ENCODE results near the gene GLIPR1L1. TPM values are rescaled to one million over a fixed set of nuclear protein-coding genes. Genes with fewer than 3 reads are reported as not detected.

GLIPR1L1 gene
- total RNA-seq, 1 experiment from 2014 or later, result not detected

GRCh38 chr12:75407683-75408082 is 73.2 kb downstream of the GLIPR1L1 start:
- BruUV-seq (replicated peaks), result no TSS peak
- no peak for DNase-seq (ENCODE audit: unreplicated experiment)
- intact Hi-C loops (cut with micrococcal nuclease), result no loop called here
- no peak overlapping the region for H3K27ac Mint-ChIP-seq (ENCODE audit: low read depth, unreplicated experiment)
- ChIA-PET POLR2A (interaction anchor here (0.7 to 1.6 kb wide), 2 partner anchors 16 to 70 kb away, joined by 5 read pairs; partner anchors contain the start of gene GLIPR1L2), CTCF (interaction anchor here (1.7 kb wide), 1 partner anchor 16 kb away, joined by 8 read pairs; the partner anchor contains the start of gene GLIPR1L2)
- H3K9me3 Mint-ChIP-seq (ENCODE audit: unreplicated experiment), result peaks cover 8% of the 10 kb centered on the region
- no peaks in the 10 kb centered on the region for H3K27me3 Mint-ChIP-seq (ENCODE audit: insufficient read depth, unreplicated experiment)
- no peaks in the 10 kb centered on the region for H3K4me1 Mint-ChIP-seq (ENCODE audit: insufficient read depth, unreplicated experiment)
- TF ChIP-seq, protein P1, sequence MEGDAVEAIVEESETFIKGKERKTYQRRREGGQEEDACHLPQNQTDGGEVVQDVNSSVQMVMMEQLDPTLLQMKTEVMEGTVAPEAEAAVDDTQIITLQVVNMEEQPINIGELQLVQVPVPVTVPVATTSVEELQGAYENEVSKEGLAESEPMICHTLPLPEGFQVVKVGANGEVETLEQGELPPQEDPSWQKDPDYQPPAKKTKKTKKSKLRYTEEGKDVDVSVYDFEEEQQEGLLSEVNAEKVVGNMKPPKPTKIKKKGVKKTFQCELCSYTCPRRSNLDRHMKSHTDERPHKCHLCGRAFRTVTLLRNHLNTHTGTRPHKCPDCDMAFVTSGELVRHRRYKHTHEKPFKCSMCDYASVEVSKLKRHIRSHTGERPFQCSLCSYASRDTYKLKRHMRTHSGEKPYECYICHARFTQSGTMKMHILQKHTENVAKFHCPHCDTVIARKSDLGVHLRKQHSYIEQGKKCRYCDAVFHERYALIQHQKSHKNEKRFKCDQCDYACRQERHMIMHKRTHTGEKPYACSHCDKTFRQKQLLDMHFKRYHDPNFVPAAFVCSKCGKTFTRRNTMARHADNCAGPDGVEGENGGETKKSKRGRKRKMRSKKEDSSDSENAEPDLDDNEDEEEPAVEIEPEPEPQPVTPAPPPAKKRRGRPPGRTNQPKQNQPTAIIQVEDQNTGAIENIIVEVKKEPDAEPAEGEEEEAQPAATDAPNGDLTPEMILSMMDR (IDR thresholded peaks at IDR 0.05; ENCODE audit: unreplicated experiment), result no peak
- H3K4me3 Mint-ChIP-seq (ENCODE audit: unreplicated experiment), result no peak overlapping the region
- H3K36me3 Mint-ChIP-seq (ENCODE audit: insufficient read depth, unreplicated experiment), result no peaks in the 10 kb centered on the region

- TF ChIP-seq, protein P1 (IDR thresholded peaks at IDR 0.05; ENCODE audit: unreplicated experiment), result no peak
- CTCF ChIA-PET, result no interaction called here
- no peaks in the 10 kb centered on the region for H3K36me3 Mint-ChIP-seq (ENCODE audit: insufficient read depth, unreplicated experiment)
- intact Hi-C loops (cut with micrococcal nuclease), result no loop called here
- H3K27me3 Mint-ChIP-seq (ENCODE audit: insufficient read depth, unreplicated experiment), result no peaks in the 10 kb centered on the region
- peaks cover 7% of the 10 kb centered on the region for H3K9me3 Mint-ChIP-seq (ENCODE audit: unreplicated experiment)
- H3K4me1 Mint-ChIP-seq (ENCODE audit: insufficient read depth, unreplicated experiment), result no peaks in the 10 kb centered on the region
- DNase-seq (ENCODE audit: unreplicated experiment), result no peak
- no peak overlapping the region for H3K27ac Mint-ChIP-seq (ENCODE audit: low read depth, unreplicated experiment)
- POLR2A ChIA-PET, result interaction anchor here (0.7 kb wide), 1 partner anchor 560 kb away, joined by 3 read pairs; no protein-coding TSS in a partner anchor
- BruUV-seq (replicated peaks), result no TSS peak
- no peak overlapping the region for H3K4me3 Mint-ChIP-seq (ENCODE audit: unreplicated experiment)
Measured at GRCh38 chr12:75409830-75410229, 75.4 kb downstream of the GLIPR1L1 start.

GRCh38 chr12:75414671-75415070 is 80.2 kb downstream of the GLIPR1L1 start:
- peaks cover 7% of the 10 kb centered on the region for H3K9me3 Mint-ChIP-seq (ENCODE audit: unreplicated experiment)
- TF ChIP-seq, protein P1 (IDR thresholded peaks at IDR 0.05; ENCODE audit: unreplicated experiment), result no peak
- ChIA-PET CTCF (interaction anchor here (0.6 to 1.6 kb wide), 2 partner anchors 23 to 105 kb away, joined by 3 to 5 read pairs; partner anchors contain the start of gene GLIPR1L2), POLR2A (no interaction called here)
- DNase-seq (ENCODE audit: unreplicated experiment), result no peak
- no TSS peak for BruUV-seq (replicated peaks)
- intact Hi-C loops (cut with micrococcal nuclease), result no loop called here
- H3K27me3 Mint-ChIP-seq (ENCODE audit: insufficient read depth, unreplicated experiment), result no peaks in the 10 kb centered on the region
- no peaks in the 10 kb centered on the region for H3K36me3 Mint-ChIP-seq (ENCODE audit: insufficient read depth, unreplicated experiment)
- H3K4me3 Mint-ChIP-seq (ENCODE audit: unreplicated experiment), result no peak overlapping the region
- H3K4me1 Mint-ChIP-seq (ENCODE audit: insufficient read depth, unreplicated experiment), result no peaks in the 10 kb centered on the region
- no peak overlapping the region for H3K27ac Mint-ChIP-seq (ENCODE audit: low read depth, unreplicated experiment)

DNA sequence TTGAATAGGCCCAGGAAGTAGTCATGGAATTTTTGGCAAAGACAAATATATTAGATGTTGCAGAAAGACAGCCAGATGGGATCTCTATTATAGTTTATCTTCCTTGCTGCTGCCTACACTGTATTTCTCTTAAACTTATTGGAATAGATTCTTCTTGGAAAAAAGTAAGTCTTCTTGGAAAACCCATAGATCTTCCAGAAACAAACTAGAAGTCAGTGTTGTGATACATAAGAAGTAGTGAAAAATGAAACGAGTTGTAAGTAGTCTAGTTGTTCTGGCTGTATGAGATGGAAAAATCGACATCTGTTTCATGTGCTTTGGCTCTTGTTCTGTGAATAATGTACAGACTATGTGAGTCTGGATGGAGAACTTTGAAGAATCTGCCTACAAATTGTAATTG is 85.4 kb downstream of the GLIPR1L1 start:
- ChIA-PET POLR2A (no interaction called here), CTCF (interaction anchor here (1.1 kb wide), 1 partner anchor 18 kb away, joined by 3 read pairs; no protein-coding TSS in a partner anchor)
- Mint-ChIP-seq H3K27ac (ENCODE audit: low read depth, unreplicated experiment) (no peak overlapping the region), H3K27me3 (ENCODE audit: insufficient read depth, unreplicated experiment) (no peaks in the 10 kb centered on the region), H3K9me3 (ENCODE audit: unreplicated experiment) (peaks cover 12% of the 10 kb centered on the region), H3K4me1 (ENCODE audit: insufficient read depth, unreplicated experiment) (no peaks in the 10 kb centered on the region), H3K4me3 (ENCODE audit: unreplicated experiment) (no peak overlapping the region), H3K36me3 (ENCODE audit: insufficient read depth, unreplicated experiment) (no peaks in the 10 kb centered on the region)
- no TSS peak for BruUV-seq (replicated peaks)
- TF ChIP-seq, protein P1 (IDR thresholded peaks at IDR 0.05; ENCODE audit: unreplicated experiment), result no peak
- no peak for DNase-seq (ENCODE audit: unreplicated experiment)
- intact Hi-C loops (cut with micrococcal nuclease), result no loop called here

Other genes starting within 250 kb of the GLIPR1L1 start
- gene KCNC2, start 124.8 kb upstream of the GLIPR1L1 start, total RNA-seq (2022), result not detected in 2 replicates
- gene CAPS2, start 4.3 kb upstream of the GLIPR1L1 start, total RNA-seq (2022), result 3.7 and 8.9 TPM in 2 replicates
- 0.23 TPM in 1 of 2 replicates, not detected in the other for gene GLIPR1L2, start 56.4 kb downstream of the GLIPR1L1 start, total RNA-seq (2022)
- 29.6 and 36.4 TPM in 2 replicates for gene GLIPR1, start 146.1 kb downstream of the GLIPR1L1 start, total RNA-seq (2022)
- 68.0 and 76.8 TPM in 2 replicates for gene KRR1, start 176.9 kb downstream of the GLIPR1L1 start, total RNA-seq (2022)

All from MCF 10A (cell line).